DND-41 (cell line): Measurements from ENCODE around the gene NEK8.

Experiments used
- ATAC-seq: fragments of 200-7000 bp; cut with Tn5 transposase; 3 replicates; pipeline ENCODE4 v1.9.1; 2021; ENCODE audit warnings: low read depth; ENCODE audit not compliant: insufficient read depth
- DNase-seq: peaks from one replicate; pipeline ENCODE4 v3.0.0-alpha.2; 2020
- H2AFZ ChIP-seq: 2 replicates; pipeline ENCODE4 v1.6.0; 2012; ENCODE audit warnings: low read depth, low read length
- H3K27ac ChIP-seq: 2 replicates; pipeline ENCODE4 v1.5.1; 2012; ENCODE audit warnings: low read length, inconsistent platforms
- H3K27me3 ChIP-seq: fragments of 200-600 bp; sonication (generic); 2 replicates; pipeline ENCODE4 v1.6.0; 2012; ENCODE audit warnings: low read length, mild to moderate bottlenecking, inconsistent platforms; ENCODE audit not compliant: insufficient read depth, poor library complexity
- H3K36me3 ChIP-seq: 2 replicates; pipeline ENCODE4 v1.5.1; 2012; ENCODE audit warnings: low read length, inconsistent platforms; ENCODE audit not compliant: insufficient read depth
- H3K4me1 ChIP-seq: 2 replicates; pipeline ENCODE4 v1.5.1; 2012; ENCODE audit warnings: mild to moderate bottlenecking, low read length; ENCODE audit not compliant: insufficient read depth
- H3K4me2 ChIP-seq: 2 replicates; pipeline ENCODE4 v1.6.0; 2012; ENCODE audit warnings: mild to moderate bottlenecking, moderate library complexity, low read length, inconsistent platforms; ENCODE audit not compliant: insufficient read depth
- H3K4me3 ChIP-seq, 2 experiments: fragments of 200-600 bp in 1 of 2; shearing (Covaris generic) in 1 of 2; 2 replicates each; pipeline ENCODE4 v1.5.1; 2012 to 2016; ENCODE audit warnings: inconsistent platforms in 2 of 2, low read length in 2 of 2, mild to moderate bottlenecking in 2 of 2, low read depth in 1 of 2, moderate library complexity in 1 of 2
- H3K79me2 ChIP-seq: 2 replicates; pipeline ENCODE4 v1.6.0; 2012; ENCODE audit warnings: low read length, inconsistent platforms; ENCODE audit not compliant: insufficient read depth
- H3K9ac ChIP-seq: 2 replicates; pipeline ENCODE4 v1.6.0; 2012; ENCODE audit warnings: low read depth, mild to moderate bottlenecking, inconsistent platforms, low read length, moderate library complexity
- H3K9me3 ChIP-seq: 2 replicates; pipeline ENCODE4 v1.5.1; 2012; ENCODE audit warnings: low read length, moderate library complexity, mild to moderate bottlenecking, inconsistent platforms; ENCODE audit not compliant: insufficient read depth, severe bottlenecking
- H4K20me1 ChIP-seq: 2 replicates; pipeline ENCODE4 v1.6.0; 2012; ENCODE audit warnings: low read length; ENCODE audit not compliant: insufficient read depth
- CTCF ChIP-seq: IDR thresholded peaks from 2 replicates; pipeline ENCODE4 v1.5.1; 2012; ENCODE audit warnings: borderline replicate concordance, low read length, moderate library complexity, mild to moderate bottlenecking; ENCODE audit not compliant: poor library complexity, severe bottlenecking; ENCODE audit errors: extremely low read depth
- EZH2 ChIP-seq: IDR thresholded peaks from 3 replicates; pipeline ENCODE4 v1.6.1; 2012; ENCODE audit warnings: borderline replicate concordance, low read depth, mild to moderate bottlenecking, moderate library complexity, low read length, inconsistent platforms; ENCODE audit not compliant: severe bottlenecking

NEK8 gene

GRCh38 chr17:28747801-28748750 is 19.5 kb downstream of the NEK8 start:
- Histone ChIP-seq H3K4me2 (no peak overlapping the region), H3K36me3 (peaks cover 64% of the 10 kb centered on the region), H3K9me3 (no peaks in the 10 kb centered on the region), H2AFZ (no peak overlapping the region), H3K4me3 (no peak overlapping the region), H4K20me1 (peaks cover 58% of the 10 kb centered on the region), H3K4me1 (peaks cover 33% of the 10 kb centered on the region), H3K27me3 (no peaks in the 10 kb centered on the region), H3K9ac (no peak overlapping the region), H3K27ac (no peak overlapping the region), H3K79me2 (peaks cover 42% of the 10 kb centered on the region)
- TF ChIP-seq EZH2 (no peak), CTCF (no peak)
- DNase-seq (no peak), ATAC-seq (no peak)

- Histone ChIP-seq H3K9me3 (no peaks in the 10 kb centered on the region), H2AFZ (no peak overlapping the region), H3K27me3 (no peaks in the 10 kb centered on the region), H3K4me1 (peaks cover 27% of the 10 kb centered on the region), H3K27ac (no peak overlapping the region), H4K20me1 (peaks cover 58% of the 10 kb centered on the region), H3K36me3 (peaks cover 64% of the 10 kb centered on the region), H3K79me2 (peaks cover 41% of the 10 kb centered on the region), H3K9ac (no peak overlapping the region), H3K4me2 (no peak overlapping the region), H3K4me3 (no peak overlapping the region)
- TF ChIP-seq CTCF (no peak), EZH2 (no peak)
- ATAC-seq = no peak
- DNase-seq = no peak
Observed at GRCh38 chr17:28748852-28749515, 20.4 kb downstream of the NEK8 start.

- H3K9ac ChIP-seq = no peak overlapping the region
- H3K36me3 ChIP-seq = peaks cover 64% of the 10 kb centered on the region
- H3K27ac ChIP-seq = no peak overlapping the region
- DNase-seq (no peak), ATAC-seq (0 out of 3 replicates have a peak, but pooled peaks have one; percentile 1)
- no peak for TF ChIP-seq EZH2
- no peak for TF ChIP-seq CTCF
- H3K27me3 ChIP-seq = no peaks in the 10 kb centered on the region
- H4K20me1 ChIP-seq = peaks cover 57% of the 10 kb centered on the region
- H3K9me3 ChIP-seq = no peaks in the 10 kb centered on the region
- H3K4me2 ChIP-seq = no peak overlapping the region
- H3K79me2 ChIP-seq = peaks cover 35% of the 10 kb centered on the region
- H2AFZ ChIP-seq = no peak overlapping the region
- peaks cover 27% of the 10 kb centered on the region for H3K4me1 ChIP-seq
- no peak overlapping the region for H3K4me3 ChIP-seq
Observed at GRCh38 chr17:28749516-28750177, 21.1 kb downstream of the NEK8 start.
